ENCODE data around the gene MYEF2. TPM values are rescaled to one million over a fixed set of nuclear protein-coding genes. Genes with fewer than 3 reads are reported as not detected.

The MYEF2 gene
- total and polyA plus RNA-seq, 7 donors: 0.23 to 1.3 (median 0.62) TPM

- H3K27ac ChIP-seq: no peak overlapping the region
- no peaks in the 10 kb centered on the region for H3K27me3 ChIP-seq (ENCODE audit: insufficient read depth in 3 of 3, low read length in 2 of 3)
These were observed 33.2 kb downstream of the MYEF2 start for GRCh38 chr15:48144889-48145288.

GRCh38 chr15:48143856-48144255 lies 34.2 kb downstream of the MYEF2 start:
- H3K27me3 ChIP-seq (ENCODE audit: insufficient read depth in 3 of 3, low read length in 2 of 3): no peaks in the 10 kb centered on the region
- H3K36me3 ChIP-seq (ENCODE audit: insufficient read depth in 1 of 2, low read depth in 1 of 2): no peaks in the 10 kb centered on the region
- DNase-seq (no peak), ATAC-seq (peak in 3 of 4 donors; percentile 43 to 75 (median 61))
- H3K4me1 ChIP-seq: peaks cover 18% of the 10 kb centered on the region
- intact Hi-C loops (cut with DNase I): no loop called here
- H3K4me3 ChIP-seq: no peak overlapping the region
- WGBS, 3 donors: 68 to 93% (median 70%) methylated on average over 1 of the region's 1 CpG
- TF ChIP-seq CTCF (IDR thresholded peaks at IDR 0.05): no peak
- H3K27ac ChIP-seq: no peak overlapping the region
- no peaks in the 10 kb centered on the region for H3K9me3 ChIP-seq

More at GRCh38 chr15:48144889-48145288, 33.2 kb downstream of the MYEF2 start:
- H3K4me1 ChIP-seq: peaks cover 18% of the 10 kb centered on the region
- no peak for DNase-seq
- no peak for TF ChIP-seq CTCF (IDR thresholded peaks at IDR 0.05)
- H3K36me3 ChIP-seq (ENCODE audit: insufficient read depth in 1 of 2, low read depth in 1 of 2): no peaks in the 10 kb centered on the region
- intact Hi-C loops (cut with DNase I): no loop called here
- no peak overlapping the region for H3K4me3 ChIP-seq
- WGBS, 3 donors: 39 to 63% (median 43%) methylated on average over 1 of the region's 1 CpG
- ATAC-seq: no peak
- no peaks in the 10 kb centered on the region for H3K9me3 ChIP-seq

GRCh38 chr15:48132874-48133273 lies 45.2 kb downstream of the MYEF2 start:
- H3K9me3 ChIP-seq: no peaks in the 10 kb centered on the region
- no peak for TF ChIP-seq CTCF (IDR thresholded peaks at IDR 0.05)
- ATAC-seq (no peak), DNase-seq (no peak)
- intact Hi-C loops (cut with DNase I): no loop called here
- 77 to 88% (median 82%) methylated on average over 6 of the region's 6 CpGs for WGBS, 3 donors
- no peak overlapping the region for H3K27ac ChIP-seq
- H3K36me3 ChIP-seq (ENCODE audit: insufficient read depth in 1 of 2, low read depth in 1 of 2): no peaks in the 10 kb centered on the region
- no peak overlapping the region for H3K4me3 ChIP-seq
- no peaks in the 10 kb centered on the region for H3K4me1 ChIP-seq
- H3K27me3 ChIP-seq (ENCODE audit: insufficient read depth in 3 of 3, low read length in 2 of 3): no peaks in the 10 kb centered on the region

- Histone ChIP-seq H3K4me3 (no peak overlapping the region), H3K27me3 (ENCODE audit: insufficient read depth in 3 of 3, low read length in 2 of 3) (no peaks in the 10 kb centered on the region), H3K36me3 (ENCODE audit: insufficient read depth in 1 of 2, low read depth in 1 of 2) (no peaks in the 10 kb centered on the region), H3K27ac (no peak overlapping the region), H3K9me3 (no peaks in the 10 kb centered on the region), H3K4me1 (no peaks in the 10 kb centered on the region)
- DNase-seq: no peak
- no peak for ATAC-seq
- TF ChIP-seq CTCF (IDR thresholded peaks at IDR 0.05): no peak
- intact Hi-C loops (cut with DNase I): no loop called here
These were observed 46.8 kb downstream of the MYEF2 start for GRCh38 chr15:48131324-48131723.

GRCh38 chr15:48126667-48127355 lies 51.3 kb downstream of the MYEF2 start:
- H3K36me3 ChIP-seq (ENCODE audit: insufficient read depth in 1 of 2, low read depth in 1 of 2): no peaks in the 10 kb centered on the region
- DNase-seq (no peak), ATAC-seq (no peak)
- H3K27me3 ChIP-seq (ENCODE audit: insufficient read depth in 3 of 3, low read length in 2 of 3): no peaks in the 10 kb centered on the region
- no peaks in the 10 kb centered on the region for H3K4me1 ChIP-seq
- intact Hi-C loops (cut with DNase I): no loop called here
- no peak overlapping the region for H3K27ac ChIP-seq
- H3K9me3 ChIP-seq: no peaks in the 10 kb centered on the region
- no peak overlapping the region for H3K4me3 ChIP-seq
- WGBS, 3 donors: 69 to 72% (median 71%) methylated on average over 6 of the region's 6 CpGs
- no peak for TF ChIP-seq CTCF (IDR thresholded peaks at IDR 0.05)

Measured in psoas muscle (tissue), 8 donors.